ENCODE data around the gene BRAT1. TPM values are rescaled to one million over a fixed set of nuclear protein-coding genes. Genes with fewer than 3 reads are reported as not detected.

BRAT1 gene
- total RNA-seq, 2 donors from 2014 or later: 34.0 to 42.8 TPM

- no peak for ATAC-seq (replicated peaks)
- Mint-ChIP-seq H3K4me1 (peaks cover 14% of the 10 kb centered on the region), H3K36me3 (ENCODE audit: low read depth) (peaks cover 24% of the 10 kb centered on the region), H3K27ac (peak overlapping the region; percentile 70), H3K4me3 (peak overlapping the region; percentile 74), H3K27me3 (no peaks in the 10 kb centered on the region), H3K9me3 (no peaks in the 10 kb centered on the region)
Observed at GRCh38 chr7:2528481-2529095, 26.7 kb downstream of the BRAT1 start.

- peak; percentile 22 for ATAC-seq (replicated peaks)
- peak overlapping the region; percentile 70 for H3K27ac Mint-ChIP-seq
- H3K36me3 Mint-ChIP-seq (ENCODE audit: low read depth): peaks cover 30% of the 10 kb centered on the region
Observed at GRCh38 chr7:2527505-2528467, 27.5 kb downstream of the BRAT1 start.

DNA sequence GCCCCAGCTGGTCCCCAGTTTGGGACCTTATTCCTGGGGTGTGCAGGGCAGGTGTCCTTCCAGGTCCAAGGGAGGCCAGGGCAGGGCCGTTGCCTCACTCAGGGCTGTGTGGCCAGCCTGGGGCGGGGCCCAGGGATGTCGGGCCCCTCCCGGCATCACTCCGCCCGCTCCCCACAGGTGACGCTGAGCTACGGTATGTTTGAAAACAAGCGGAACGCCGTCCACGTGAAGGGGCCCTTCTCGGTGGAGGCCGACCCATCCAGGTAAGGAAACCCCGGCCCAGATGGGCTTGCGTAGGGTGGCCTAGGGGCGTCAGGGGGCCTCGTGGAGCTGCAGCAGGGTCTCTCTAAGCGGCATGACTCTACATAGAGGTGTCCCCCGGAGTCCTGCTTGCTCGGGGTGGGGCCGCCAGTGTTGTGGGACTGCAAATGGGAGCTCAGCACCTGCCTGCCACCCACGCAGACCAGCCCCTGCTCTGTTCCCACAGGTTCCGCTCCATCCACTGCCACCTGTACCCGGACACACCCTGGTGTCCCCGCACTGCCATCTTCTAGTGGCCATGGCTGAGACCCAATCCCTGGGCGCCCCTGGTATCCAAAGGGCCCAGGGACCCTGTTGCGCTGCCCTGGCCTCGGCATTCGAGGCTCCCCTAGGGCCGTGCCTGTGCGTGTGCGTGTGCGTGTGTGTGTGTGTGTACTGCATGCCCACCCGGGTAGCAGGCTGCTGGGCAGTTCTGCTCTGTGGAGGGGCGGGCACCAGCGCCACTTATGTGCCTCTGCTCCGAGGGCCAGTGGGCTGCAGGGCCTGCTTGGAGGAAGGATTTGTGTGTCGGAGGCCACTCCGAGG, 28.4 kb downstream of the BRAT1 start:
- H3K4me3 Mint-ChIP-seq: peak overlapping the region; percentile 74
- no peak overlapping the region for H3K27ac Mint-ChIP-seq
- H3K4me1 Mint-ChIP-seq: peaks cover 20% of the 10 kb centered on the region
- no peak for ATAC-seq (replicated peaks)
- H3K36me3 Mint-ChIP-seq (ENCODE audit: low read depth): peaks cover 36% of the 10 kb centered on the region
- no peaks in the 10 kb centered on the region for H3K27me3 Mint-ChIP-seq
- no peaks in the 10 kb centered on the region for H3K9me3 Mint-ChIP-seq

More at GRCh38 chr7:2527505-2528467, 27.5 kb downstream of the BRAT1 start:
- no peaks in the 10 kb centered on the region for H3K9me3 Mint-ChIP-seq
- H3K27me3 Mint-ChIP-seq: no peaks in the 10 kb centered on the region
- H3K4me1 Mint-ChIP-seq: peaks cover 18% of the 10 kb centered on the region
- H3K4me3 Mint-ChIP-seq: peak overlapping the region; percentile 74

DNA sequence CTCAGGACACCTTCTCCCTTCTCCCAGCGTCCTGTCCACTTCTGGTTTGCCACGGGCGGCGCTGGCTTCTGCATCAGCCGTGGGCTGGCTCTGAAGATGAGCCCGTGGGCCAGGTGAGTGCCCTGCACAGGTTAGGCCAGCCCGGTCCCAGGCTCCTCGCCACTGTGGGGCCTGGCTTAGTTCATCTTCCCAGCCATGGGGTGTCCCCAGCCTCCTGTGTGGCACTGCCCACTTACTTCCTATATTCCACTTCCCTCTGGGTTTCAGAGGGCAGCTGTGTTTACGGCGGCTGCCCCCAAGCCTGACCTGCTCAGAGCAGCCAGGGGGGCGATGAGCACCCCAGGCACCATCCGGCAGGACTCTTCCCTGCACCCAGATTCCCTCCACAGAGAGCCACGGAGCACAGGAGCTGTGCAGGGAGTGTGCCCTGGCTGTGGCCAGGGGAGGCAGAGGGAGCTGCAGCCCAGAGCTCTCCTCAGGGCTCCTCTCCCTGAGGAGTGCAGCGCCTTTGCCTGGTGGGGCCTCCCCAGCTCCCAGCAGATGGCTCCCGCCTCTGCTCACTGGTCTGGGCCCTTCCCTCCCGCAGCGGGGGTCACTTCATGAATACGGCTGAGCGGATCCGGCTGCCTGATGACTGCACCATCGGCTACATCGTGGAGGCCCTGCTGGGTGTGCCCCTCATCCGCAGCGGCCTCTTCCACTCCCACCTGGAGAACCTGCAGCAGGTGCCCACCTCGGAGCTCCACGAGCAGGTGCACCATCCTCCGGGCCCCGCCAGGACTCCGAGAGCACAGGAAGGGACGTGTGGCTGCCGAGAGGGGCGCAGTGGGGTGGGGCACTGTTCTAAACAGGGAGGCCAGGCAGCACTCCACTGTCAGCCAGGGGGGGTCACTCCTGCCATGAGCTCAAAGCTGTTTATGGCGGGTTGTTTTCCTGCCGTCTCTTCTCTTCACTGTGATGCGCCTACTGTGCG, 29.4 kb downstream of the BRAT1 start:
- no peaks in the 10 kb centered on the region for H3K9me3 Mint-ChIP-seq
- no peaks in the 10 kb centered on the region for H3K27me3 Mint-ChIP-seq
- no peak overlapping the region for H3K27ac Mint-ChIP-seq
- H3K36me3 Mint-ChIP-seq (ENCODE audit: low read depth): peaks cover 41% of the 10 kb centered on the region
- peaks cover 20% of the 10 kb centered on the region for H3K4me1 Mint-ChIP-seq
- no peak for ATAC-seq (replicated peaks)
- H3K4me3 Mint-ChIP-seq: peak overlapping the region; percentile 16

DNA sequence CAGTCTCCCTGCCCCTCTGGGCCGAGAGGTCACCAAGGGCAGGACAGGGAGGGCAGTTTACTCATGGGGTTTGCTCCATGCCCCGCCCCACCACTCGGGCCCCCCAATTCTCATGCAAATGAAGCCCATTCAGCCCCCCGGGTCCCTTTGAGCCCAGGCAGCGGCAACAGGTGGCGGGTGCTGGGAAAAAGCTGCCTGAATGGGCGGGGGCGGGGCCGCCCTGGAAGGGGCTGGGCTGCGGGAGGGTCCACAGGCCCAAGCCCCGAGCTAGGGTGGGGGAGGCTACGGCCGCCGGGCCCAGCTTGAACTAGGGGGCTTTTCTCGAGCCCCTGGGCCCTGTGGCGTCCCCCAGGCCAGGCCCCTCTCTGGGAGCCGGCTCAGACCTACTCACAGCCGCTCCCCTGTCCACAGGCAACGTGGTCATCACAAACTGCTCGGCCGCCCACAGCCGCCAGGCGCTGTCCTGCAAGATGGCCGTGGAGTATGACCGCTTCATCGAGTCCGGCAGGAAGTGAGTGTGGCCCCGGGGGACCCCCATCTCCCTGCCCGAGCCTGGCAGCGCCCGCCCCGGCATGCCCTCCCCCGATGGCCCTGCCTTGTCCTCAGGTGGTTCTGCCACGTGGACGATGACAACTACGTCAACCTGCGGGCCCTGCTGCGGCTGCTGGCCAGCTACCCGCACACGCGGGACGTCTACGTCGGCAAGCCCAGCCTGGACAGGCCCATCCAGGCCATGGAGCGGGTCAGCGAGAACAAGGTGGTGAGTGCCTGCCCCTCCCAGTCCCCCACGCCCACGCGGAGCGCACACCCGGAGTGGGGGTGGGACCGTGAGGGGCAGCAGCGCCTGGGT, 30.3 kb downstream of the BRAT1 start:
- no peak overlapping the region for H3K4me3 Mint-ChIP-seq
- no peaks in the 10 kb centered on the region for H3K9me3 Mint-ChIP-seq
- no peak overlapping the region for H3K27ac Mint-ChIP-seq
- no peak for ATAC-seq (replicated peaks)
- no peaks in the 10 kb centered on the region for H3K27me3 Mint-ChIP-seq
- H3K4me1 Mint-ChIP-seq: peaks cover 20% of the 10 kb centered on the region
- peaks cover 50% of the 10 kb centered on the region for H3K36me3 Mint-ChIP-seq (ENCODE audit: low read depth)

DNA sequence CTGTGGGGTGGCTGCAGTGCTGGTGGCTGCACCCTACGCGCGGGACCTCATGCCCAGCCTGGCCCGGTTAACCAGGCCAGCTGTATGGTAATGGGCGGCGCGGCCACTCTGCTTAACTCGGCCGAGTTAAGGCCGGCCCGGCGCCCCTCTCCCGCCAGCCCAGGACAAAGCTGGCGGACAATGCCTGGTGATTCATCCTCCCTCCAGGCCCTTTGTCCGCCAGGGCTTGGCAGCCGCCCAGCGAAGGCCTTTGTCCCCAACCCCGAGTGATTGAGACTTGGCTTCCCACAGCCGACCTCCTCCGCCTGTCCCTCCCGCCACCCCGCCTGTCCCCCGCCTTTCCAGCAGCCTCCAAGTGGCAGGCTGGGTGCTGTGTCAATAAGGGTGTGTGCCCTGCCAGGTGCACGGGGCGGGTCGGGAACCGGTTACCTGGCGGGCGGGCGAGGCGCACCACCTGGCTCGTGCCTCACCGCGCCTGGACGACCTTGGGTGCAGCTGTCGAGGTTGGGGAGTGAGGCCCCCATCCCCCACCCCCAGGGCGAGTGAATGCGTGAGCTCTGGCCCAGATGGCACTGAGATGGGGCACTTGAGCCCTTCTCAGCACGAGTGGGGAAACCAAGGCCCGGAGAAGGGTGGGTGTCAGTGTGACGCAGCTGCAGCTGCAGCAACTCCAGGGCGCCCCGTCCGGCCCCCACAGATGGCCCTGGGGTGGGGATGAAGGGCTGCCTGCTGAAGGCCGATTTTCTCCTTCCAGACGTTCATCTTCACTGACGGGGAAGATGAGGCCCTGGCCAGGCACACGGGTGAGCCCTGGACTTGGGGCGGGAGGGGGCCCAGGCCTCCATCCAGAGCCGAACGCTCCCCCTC, 31.1 kb downstream of the BRAT1 start:
- H3K4me1 Mint-ChIP-seq: peaks cover 20% of the 10 kb centered on the region
- no peak for ATAC-seq (replicated peaks)
- no peak overlapping the region for H3K27ac Mint-ChIP-seq
- no peaks in the 10 kb centered on the region for H3K27me3 Mint-ChIP-seq
- H3K9me3 Mint-ChIP-seq: no peaks in the 10 kb centered on the region
- peaks cover 50% of the 10 kb centered on the region for H3K36me3 Mint-ChIP-seq (ENCODE audit: low read depth)
- H3K4me3 Mint-ChIP-seq: peak overlapping the region; percentile 87

DNA sequence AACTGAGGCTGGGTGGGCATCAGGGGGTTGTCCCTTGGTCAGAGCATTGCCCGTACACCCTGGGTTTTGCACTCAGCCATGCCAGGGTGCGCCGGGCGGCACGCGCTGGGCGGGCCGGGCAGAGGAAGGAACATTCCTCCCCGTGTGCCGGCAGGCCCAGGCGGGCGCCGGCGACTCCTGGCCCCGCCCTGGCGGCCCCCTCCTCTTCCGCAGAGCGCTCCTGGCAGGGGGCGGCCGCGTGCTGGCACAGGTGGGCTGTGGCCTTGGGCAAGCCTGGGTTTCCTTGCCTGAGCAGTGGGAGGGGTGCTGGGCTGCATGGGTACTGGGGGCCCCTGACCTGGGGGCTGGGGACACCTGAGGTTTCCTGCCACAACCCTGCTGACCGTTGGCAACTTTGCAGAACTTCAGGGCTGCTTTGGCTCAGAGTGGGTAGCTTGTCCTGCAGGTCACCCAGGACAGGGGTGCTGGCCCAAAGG, 31.8 kb downstream of the BRAT1 start:
- ATAC-seq (replicated peaks): no peak
- Mint-ChIP-seq H3K9me3 (no peaks in the 10 kb centered on the region), H3K27me3 (no peaks in the 10 kb centered on the region), H3K27ac (no peak overlapping the region), H3K4me3 (peak overlapping the region; percentile 87), H3K4me1 (peaks cover 16% of the 10 kb centered on the region), H3K36me3 (ENCODE audit: low read depth) (peaks cover 50% of the 10 kb centered on the region)

GRCh38 chr7:2522780-2523433, 32.4 kb downstream of the BRAT1 start:
- peak; percentile 8 for ATAC-seq (replicated peaks)
- Mint-ChIP-seq H3K4me3 (peak overlapping the region; percentile 87), H3K4me1 (peaks cover 10% of the 10 kb centered on the region)

DNA sequence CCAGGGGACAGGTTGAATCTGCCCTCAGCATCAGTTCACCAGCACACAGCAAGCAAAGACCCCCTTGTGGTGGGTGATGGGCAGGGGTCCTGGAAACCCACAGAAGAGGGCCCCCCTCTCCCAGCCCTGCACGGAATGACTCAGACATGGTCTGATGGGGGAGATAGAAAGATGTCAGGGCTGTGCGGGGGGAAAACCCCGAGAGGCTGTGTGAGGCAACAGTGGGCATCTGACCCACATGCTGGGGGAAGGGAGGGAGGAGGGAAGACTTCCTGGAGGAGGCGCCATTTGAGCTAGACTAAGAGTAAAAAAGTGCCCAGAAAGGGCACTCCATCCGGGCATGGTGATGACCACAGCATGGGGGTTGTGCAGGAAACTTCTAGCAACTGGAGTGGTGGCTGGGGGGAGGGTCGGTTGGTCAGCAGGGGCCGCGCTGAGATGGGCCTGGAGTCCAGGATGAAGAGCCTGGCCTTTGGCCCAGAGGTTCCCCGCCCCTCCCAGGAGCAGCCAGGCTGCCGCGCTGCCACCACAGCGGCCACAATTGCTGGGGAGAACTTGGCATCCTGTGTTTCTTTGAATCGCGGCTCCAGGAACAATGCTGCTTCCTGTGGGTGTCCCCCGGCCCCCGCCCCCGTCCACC, 33.3 kb downstream of the BRAT1 start:
- H3K27me3 Mint-ChIP-seq: no peaks in the 10 kb centered on the region
- H3K4me1 Mint-ChIP-seq: peaks cover 6% of the 10 kb centered on the region

More at GRCh38 chr7:2522780-2523433, 32.4 kb downstream of the BRAT1 start:
- Mint-ChIP-seq H3K27ac (peak overlapping the region; percentile 76), H3K27me3 (no peaks in the 10 kb centered on the region), H3K9me3 (no peaks in the 10 kb centered on the region), H3K36me3 (ENCODE audit: low read depth) (peaks cover 44% of the 10 kb centered on the region)

DNA sequence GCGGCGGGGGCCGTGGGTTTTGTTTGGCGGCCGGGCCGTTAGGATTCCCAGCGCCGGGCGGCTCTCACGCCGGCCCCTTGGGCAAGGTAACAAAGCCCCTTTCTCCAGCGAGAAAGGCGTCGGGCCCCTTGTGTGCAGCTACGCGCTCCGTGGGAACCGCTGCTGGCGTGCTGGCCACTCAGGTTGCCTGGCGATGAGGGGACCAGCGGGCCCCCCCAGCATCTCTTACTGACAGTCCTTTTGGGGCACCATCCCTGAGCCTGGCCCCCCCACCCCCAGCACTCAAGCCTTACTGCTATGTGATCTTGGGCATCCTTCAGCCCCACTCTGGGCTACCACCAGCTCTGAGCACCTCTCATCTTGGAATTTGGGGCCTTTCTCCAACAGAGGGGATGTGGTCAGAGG, 34.0 kb downstream of the BRAT1 start:
- ATAC-seq (replicated peaks): peak; percentile 0
- H3K27me3 Mint-ChIP-seq: no peaks in the 10 kb centered on the region
- peaks cover 35% of the 10 kb centered on the region for H3K36me3 Mint-ChIP-seq (ENCODE audit: low read depth)

More for the DNA sequence above, 33.3 kb downstream of the BRAT1 start:
- peak; percentile 64 for ATAC-seq (replicated peaks)
- H3K36me3 Mint-ChIP-seq (ENCODE audit: low read depth): peaks cover 37% of the 10 kb centered on the region
- peak overlapping the region; percentile 87 for H3K4me3 Mint-ChIP-seq
- H3K27ac Mint-ChIP-seq: peak overlapping the region; percentile 76
- H3K9me3 Mint-ChIP-seq: no peaks in the 10 kb centered on the region

DNA sequence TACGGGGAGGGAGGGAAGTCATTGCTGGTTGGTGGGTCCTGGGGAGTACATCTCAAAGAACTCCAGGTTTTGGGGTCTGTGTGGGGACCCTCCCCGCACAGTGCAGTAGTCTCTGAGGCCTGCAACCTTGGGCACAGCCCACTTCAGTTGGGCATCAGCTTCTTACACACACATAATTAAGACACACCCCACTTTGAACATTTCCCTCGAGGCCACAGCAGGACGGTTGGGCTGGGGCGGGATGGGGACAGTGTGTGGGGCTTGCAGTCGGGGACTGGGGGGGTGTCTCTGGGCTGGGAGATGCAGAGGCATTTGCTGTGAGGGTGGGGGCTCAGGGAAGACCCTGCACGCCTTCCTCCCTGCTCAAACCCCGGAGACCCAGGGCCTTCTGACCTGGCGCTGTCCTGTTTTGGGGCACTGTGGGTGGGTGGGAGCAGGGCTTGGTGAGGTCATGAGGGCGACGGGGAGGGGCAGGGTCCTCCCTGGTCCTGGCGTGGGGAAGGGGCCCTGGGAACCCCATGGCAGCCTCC, 34.5 kb downstream of the BRAT1 start:
- no peak for ATAC-seq (replicated peaks)
- peaks cover 30% of the 10 kb centered on the region for H3K36me3 Mint-ChIP-seq (ENCODE audit: low read depth)
- peaks cover 6% of the 10 kb centered on the region for H3K4me1 Mint-ChIP-seq
- no peaks in the 10 kb centered on the region for H3K9me3 Mint-ChIP-seq
- H3K4me3 Mint-ChIP-seq: peak overlapping the region; percentile 87
- peak overlapping the region; percentile 76 for H3K27ac Mint-ChIP-seq
- H3K27me3 Mint-ChIP-seq: no peaks in the 10 kb centered on the region

More for the DNA sequence above, 34.0 kb downstream of the BRAT1 start:
- H3K4me1 Mint-ChIP-seq: peaks cover 6% of the 10 kb centered on the region
- H3K4me3 Mint-ChIP-seq: peak overlapping the region; percentile 87
- H3K9me3 Mint-ChIP-seq: no peaks in the 10 kb centered on the region
- peak overlapping the region; percentile 76 for H3K27ac Mint-ChIP-seq

All from activated T-helper 17 cell treated with anti-CD3 and anti-CD28 coated beads, Interleukin-2, amount 50 U/mL, for 72 hours (primary cell).